A549 (cell line): ENCODE measurements around the gene KNOP1. TPM values are rescaled to one million over a fixed set of nuclear protein-coding genes. Genes with fewer than 3 reads are reported as not detected.

Experiments
- ATAC-seq, 2 experiments: fragments of 200-7000 bp in 1 of 2; fragments of >200 bp in 1 of 2; cut with Nextera tagmentation in 1 of 2; cut with Tn5 transposase in 1 of 2; 3 replicates each; pipeline versions ENCODE4 v1.8.0 to v1.9.1; 2018 to 2020; ENCODE audit warnings: mild to moderate bottlenecking in 1 of 2, moderate library complexity in 1 of 2
- CTCF ChIA-PET: fragments of 300-600 bp; sonication (Branson Sonifier 250); formaldehyde crosslinking; extraction: SDS; loops from one replicate; lab custom pipeline; 2021; ENCODE audit warnings: antibody characterized with exemption, inconsistent platforms; lab: Yijun Ruan, JAX
- POLR2A ChIA-PET: fragments of 350-600 bp; formaldehyde crosslinking; extraction: SDS; loops from one replicate; lab custom pipeline; 2021; ENCODE audit warnings: antibody characterized with exemption, inconsistent platforms; lab: Yijun Ruan, JAX
- DNase-seq, 2 experiments: peaks; one replicate each; pipeline versions ENCODE4 v3.0.0 to v3.0.0-alpha.2; 2011 to 2016; ENCODE audit warnings: low read depth in 1 of 2, low spot score in 1 of 2
- FAIRE-seq: peaks from 2 replicates; lab custom pipeline; 2011; peaks lifted over from hg19 to GRCh38; lab: Jason Lieb, UNC
- H3K27ac ChIP-seq, 2 experiments: fragments of >200 bp; sonication (Bioruptor Twin); formaldehyde crosslinking; 3 replicates each; pipeline ENCODE4 v1.5.1; 2016 to 2017
- H3K4me1 ChIP-seq: fragments of >200 bp; sonication (Bioruptor Twin); formaldehyde crosslinking; 3 replicates; pipeline ENCODE4 v1.6.1; 2016
- H3K4me2 ChIP-seq: fragments of >200 bp; sonication (Bioruptor Twin); formaldehyde crosslinking; 3 replicates; pipeline ENCODE4 v1.6.1; 2016
- H3K4me3 ChIP-seq: fragments of >200 bp; sonication (Bioruptor Twin); formaldehyde crosslinking; 3 replicates; pipeline ENCODE4 v1.5.1; 2016
- H3K9me3 ChIP-seq: fragments of >200 bp; sonication (Bioruptor Twin); formaldehyde crosslinking; 3 replicates; pipeline ENCODE4 v1.6.1; 2016
- BHLHE40 ChIP-seq: IDR thresholded peaks from 2 replicates; pipeline ENCODE4 v1.6.1; 2012; ENCODE audit warnings: low read depth, low read length, inconsistent platforms
- CHD2 ChIP-seq: fragments of 150-350 bp; IDR thresholded peaks from 2 replicates; pipeline ENCODE4 v1.6.1; 2014; ENCODE audit warnings: low read length; ENCODE audit not compliant: partially characterized antibody
- CHD4 ChIP-seq: fragments of 200-600 bp; sonication (generic); IDR thresholded peaks from 2 replicates; pipeline ENCODE4 v1.6.1; 2016; ENCODE audit warnings: antibody characterized with exemption, mild to moderate bottlenecking, borderline replicate concordance
- ESRRA ChIP-seq: fragments of 150-350 bp; IDR thresholded peaks from 2 replicates; pipeline ENCODE4 v1.6.1; 2014; ENCODE audit warnings: mild to moderate bottlenecking, low read length, borderline replicate concordance
- FOSL2 ChIP-seq, 2 experiments: fragments of 450-650 bp in 1 of 2; fragments of >200 bp in 1 of 2; sonication (Bioruptor Twin) in 1 of 2; formaldehyde crosslinking; IDR thresholded peaks; 2 replicates each; pipeline versions ENCODE4 v1.5.0 to v1.6.1; 2016 to 2020; ENCODE audit warnings: mild to moderate bottlenecking in 1 of 2, moderate library complexity in 1 of 2
- GATA3 ChIP-seq: IDR thresholded peaks from 2 replicates; pipeline ENCODE4 v1.6.1; 2012; ENCODE audit warnings: borderline replicate concordance
- HOXA7 ChIP-seq: fragments of 250-450 bp; sonication (Bioruptor Pico); IDR thresholded peaks from 2 replicates; pipeline ENCODE4 v1.5.0; 2020; ENCODE audit warnings: mild to moderate bottlenecking, moderate library complexity
- KDM1A ChIP-seq: fragments of 200-600 bp; sonication (generic); IDR thresholded peaks from 2 replicates; pipeline ENCODE4 v1.6.1; 2016; ENCODE audit warnings: low read depth, mild to moderate bottlenecking
- KDM5A ChIP-seq: fragments of 200-600 bp; sonication (generic); IDR thresholded peaks from 2 replicates; pipeline ENCODE4 v1.6.1; 2016; ENCODE audit warnings: antibody characterized with exemption, mild to moderate bottlenecking
- MYC ChIP-seq: IDR thresholded peaks from 2 replicates; pipeline ENCODE4 v1.6.1; 2012; ENCODE audit warnings: mild to moderate bottlenecking, inconsistent platforms, low read length, improper control_type of control experiment, borderline replicate concordance
- NPAS2 ChIP-seq: fragments of 250-450 bp; sonication (Bioruptor Pico); IDR thresholded peaks from 2 replicates; pipeline ENCODE4 v1.8.0; 2022; ENCODE audit warnings: mild to moderate bottlenecking, moderate library complexity, borderline replicate concordance
- PBX3 ChIP-seq: IDR thresholded peaks from 2 replicates; pipeline ENCODE4 v1.6.1; 2012
- RARB ChIP-seq: fragments of 250-450 bp; sonication (Bioruptor Pico); IDR thresholded peaks from 2 replicates; pipeline ENCODE4 v1.8.0; 2021; ENCODE audit warnings: mild to moderate bottlenecking, moderate library complexity
- RCOR1 ChIP-seq: fragments of 150-350 bp; IDR thresholded peaks from 2 replicates; pipeline ENCODE4 v1.6.1; 2014; ENCODE audit warnings: antibody characterized with exemption, low read length, low read depth
- USF2 ChIP-seq: fragments of 450-650 bp; IDR thresholded peaks from 2 replicates; pipeline ENCODE4 v1.6.1; 2014; ENCODE audit warnings: antibody characterized with exemption
- ZNF302 ChIP-seq: fragments of 250-450 bp; sonication (Bioruptor Pico); IDR thresholded peaks from 2 replicates; pipeline ENCODE4 v1.9.0; 2021; ENCODE audit warnings: inconsistent platforms, mild to moderate bottlenecking, moderate library complexity
- WGBS: methylation state at CpG from one replicate; pipeline ENCODE4 v1.1.6; 2017; ENCODE audit errors: missing lambda C conversion rate; 5-methylcytosine and 5-hydroxymethylcytosine counted together
- polyA plus RNA-seq, 4 experiments: library from polyadenylated mRNA; depleted of rRNA in 3 of 4; stranded (reverse); fragments of >200 nt; fragmentation: RNase III in 1 of 4; extraction: RNeasy Plus Mini Kit Qiagen cat#74134 plus additional on column Dnase treatment in 1 of 4; gene quantifications; 2 replicates in 3 of 4; 3 replicates in 1 of 4; pipeline ENCODE4 v1.2.3, GENCODE V29; 2011 to 2017

Gene KNOP1
- polyA plus RNA-seq, 2 of the 4 experiments (the other 2 are of a cell fraction) = 38.2 to 44.8 TPM

- no peak for TF ChIP-seq GATA3
Observed at GRCh38 chr16:19755268-19755667, 37.2 kb upstream of the KNOP1 start (continued).

- ChIA-PET POLR2A (no interaction called here), CTCF (interaction anchor here (1.2 to 1.7 kb wide), 2 partner anchors 11 to 153 kb away, joined by 3 read pairs; no protein-coding TSS in a partner anchor)
- Histone ChIP-seq H3K9me3 (no peaks in the 10 kb centered on the region), H3K4me3 (no peak overlapping the region), H3K4me1 (peaks cover 31% of the 10 kb centered on the region), H3K4me2 (peak overlapping the region; percentile 62), H3K27ac (peak overlapping the region; percentile 48; a peak in 3 of 6 replicates)
- WGBS = 11% methylated on average over 1 of the region's 1 CpG
- no peak for ATAC-seq
- TF ChIP-seq FOSL2 (IDR thresholded peaks at IDR 0.05) (no peak), FOSL2 (CRISPR knock-in tag; IDR thresholded peaks at IDR 0.05) (no peak), RCOR1 (no peak), CHD4 (no peak), KDM1A (no peak)
- TF ChIP-seq, all 56 proteins: peak for 0
- FAIRE-seq = no peak
- no peak for DNase-seq
Observed at GRCh38 chr16:19754644-19755036, 36.6 kb upstream of the KNOP1 start.

GRCh38 chr16:19753815-19754643, 36.0 kb upstream of the KNOP1 start:
- DNase-seq (peak; percentile 15 to 45), ATAC-seq (peak; percentile 76 to 85; a peak in 5 of 6 replicates), FAIRE-seq (no peak)
- ChIA-PET CTCF (interaction anchor here (1.2 to 1.7 kb wide), 2 partner anchors 12 to 153 kb away, joined by 3 read pairs; no protein-coding TSS in a partner anchor), POLR2A (no interaction called here)
- peak overlapping the region; percentile 48 to 59 for H3K27ac ChIP-seq
- TF ChIP-seq NPAS2 (CRISPR knock-in tag) (no peak), KDM5A (no peak), ESRRA (no peak), PBX3 (no peak), USF2 (0 out of 2 replicates have a peak, but pooled peaks have one; percentile 10), BHLHE40 (no peak), CHD2 (no peak)
- TF ChIP-seq, all 56 proteins: peak for 1
- Histone ChIP-seq H3K4me3 (no peak overlapping the region), H3K4me2 (peak overlapping the region; percentile 62), H3K4me1 (peaks cover 31% of the 10 kb centered on the region), H3K9me3 (no peaks in the 10 kb centered on the region)
- WGBS = 22% methylated on average over 12 of the region's 12 CpGs

GRCh38 chr16:19751478-19752385, 33.7 kb upstream of the KNOP1 start:
- CTCF ChIA-PET = interaction anchor here (1.4 kb wide), 1 partner anchor 12 kb away, joined by 3 read pairs; no protein-coding TSS in a partner anchor
- Histone ChIP-seq H3K9me3 (no peaks in the 10 kb centered on the region), H3K4me3 (no peak overlapping the region), H3K4me1 (peaks cover 40% of the 10 kb centered on the region), H3K4me2 (no peak overlapping the region), H3K27ac (no peak overlapping the region)
- POLR2A ChIA-PET = no interaction called here
- TF ChIP-seq ZNF302 = no peak
- no peak for TF ChIP-seq NPAS2 (CRISPR knock-in tag)
- no peak for TF ChIP-seq MYC
- TF ChIP-seq HOXA7 (CRISPR knock-in tag) = no peak
- no peak for TF ChIP-seq BHLHE40
- no peak for TF ChIP-seq RARB (CRISPR knock-in tag)
- DNase-seq (no peak), FAIRE-seq (no peak), ATAC-seq (no peak)
- 89% methylated on average over 6 of the region's 6 CpGs for WGBS
